BLaER1 treated with 17β-estradiol and CSF1 and Interleukin-3, amounts not matched to agents 10 nM and 100 nM (cell line): ENCODE results near the gene CCT6A.
A peak's percentile ranks its signal among the peaks of the same experiment; 100 is the strongest.
"Not testable (repeated sequence)": the region's sequence is repeated elsewhere in the genome, so short reads cannot be mapped to it uniquely, and the experiment has no call there.

Source experiments
- H3K27ac ChIP-seq, 11 experiments: shearing (Covaris generic); formaldehyde crosslinking; 2 replicates each; pipeline ENCODE4 v1.8.1; 2022
- H3K27me3 ChIP-seq, 11 experiments: shearing (Covaris generic); formaldehyde crosslinking; 2 replicates each; pipeline ENCODE4 v1.8.1; 2022
- H3K36me3 ChIP-seq, 11 experiments: shearing (Covaris generic); formaldehyde crosslinking; 2 replicates each; pipeline ENCODE4 v1.8.1; 2022
- H3K4me1 ChIP-seq, 10 experiments: shearing (Covaris generic); formaldehyde crosslinking; 2 replicates each; pipeline ENCODE4 v1.8.1; 2022
- H3K4me2 ChIP-seq, 11 experiments: shearing (Covaris generic); formaldehyde crosslinking; 2 replicates each; pipeline ENCODE4 v1.8.1; 2022
- H3K4me3 ChIP-seq, 10 experiments: shearing (Covaris generic); formaldehyde crosslinking; 2 replicates each; pipeline ENCODE4 v1.8.1; 2022
- H3K9ac ChIP-seq, 11 experiments: shearing (Covaris generic); formaldehyde crosslinking; 2 replicates each; pipeline ENCODE4 v1.8.1; 2022
- H3K9me3 ChIP-seq, 11 experiments: shearing (Covaris generic); formaldehyde crosslinking; replicated peaks in 1 of 11; 2 replicates each; pipeline ENCODE4 v1.8.1; 2022
- H4K20me1 ChIP-seq, 11 experiments: shearing (Covaris generic); formaldehyde crosslinking; 2 replicates each; pipeline ENCODE4 v1.8.1; 2022
- Cebpa-rat ChIP-seq, 11 experiments: shearing (Covaris generic); IDR thresholded peaks; 2 replicates each; pipeline ENCODE4 v1.8.1; 2022

Gene CCT6A

GRCh38 chr7:56048245-56048644, 3.3 kb upstream of the CCT6A start:
- Histone ChIP-seq H3K36me3 (peaks cover 5 to 27% (median 10%) of the 10 kb centered on the region in 11 experiments), H3K27me3 (no peaks in the 10 kb centered on the region), H4K20me1 (peaks cover 0 to 15% (median 6%) of the 10 kb centered on the region in 11 experiments; a peak in 14 of 22 replicates), H3K4me3 (no peak overlapping the region), H3K27ac (no peak overlapping the region), H3K4me2 (no peak overlapping the region), H3K9me3 (no peaks in the 10 kb centered on the region), H3K9ac (no peak overlapping the region), H3K4me1 (peaks cover 16 to 30% (median 22%) of the 10 kb centered on the region in 10 experiments)
- TF ChIP-seq Cebpa-rat (IDR thresholded peaks at IDR 0.05): no peak

DNA sequence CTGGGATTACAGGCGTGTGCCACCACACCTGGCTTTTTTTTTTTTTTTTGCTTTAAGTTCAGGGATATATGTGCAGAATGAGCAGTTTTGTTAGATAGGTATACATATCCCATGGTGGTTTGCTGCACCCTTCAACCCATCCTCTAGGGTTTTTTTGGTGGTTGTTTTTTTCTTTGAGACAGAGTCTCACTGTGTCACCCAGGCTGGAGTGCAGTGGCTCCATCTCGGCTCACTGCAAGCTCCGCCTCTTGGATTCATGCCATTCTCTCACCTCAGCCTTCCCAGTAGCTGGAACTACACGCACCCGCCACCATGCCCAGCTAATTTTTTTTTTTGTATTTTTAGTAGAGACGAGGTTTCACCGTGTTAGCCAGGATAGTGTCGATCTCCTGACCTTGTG, 2.8 kb upstream of the CCT6A start:
- H3K4me2 ChIP-seq, H3K9ac ChIP-seq, H3K27ac ChIP-seq, H3K4me3 ChIP-seq, H3K9me3 ChIP-seq, H3K27me3 ChIP-seq: not testable (repeated sequence)
- Histone ChIP-seq H4K20me1 (peaks cover 0 to 20% (median 11%) of the 10 kb centered on the region in 11 experiments; a peak in 15 of 22 replicates), H3K36me3 (peaks cover 10 to 30% (median 15%) of the 10 kb centered on the region in 11 experiments), H3K4me1 (peaks cover 21 to 36% (median 27%) of the 10 kb centered on the region in 10 experiments)

DNA sequence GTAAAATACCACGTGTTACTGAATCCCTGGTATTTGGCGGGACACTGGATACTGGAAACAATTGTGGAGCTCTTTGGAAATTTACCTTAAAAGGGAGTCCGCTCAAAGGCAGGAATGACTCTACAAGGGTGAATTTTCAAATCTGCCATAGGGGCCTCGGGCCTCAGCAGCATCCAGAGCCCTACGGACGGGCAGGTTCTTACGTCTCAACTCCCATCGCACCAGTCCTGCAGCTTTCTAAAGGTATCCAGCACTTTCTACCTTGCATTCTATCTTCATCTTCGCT, 569 bp upstream of the CCT6A start:
- no peak for TF ChIP-seq Cebpa-rat (IDR thresholded peaks at IDR 0.05)
- Histone ChIP-seq H4K20me1 (peaks cover 0 to 42% (median 31%) of the 10 kb centered on the region in 11 experiments; a peak in 18 of 22 replicates), H3K4me3 (peak overlapping the region; percentile 82 to 100 (median 96)), H3K36me3 (peaks cover 32 to 41% (median 36%) of the 10 kb centered on the region in 11 experiments), H3K27ac (peak overlapping the region; percentile 81 to 99 (median 95)), H3K27me3 (no peaks in the 10 kb centered on the region), H3K4me2 (peak overlapping the region; percentile 67 to 94 (median 85)), H3K4me1 (peaks cover 38 to 54% (median 44%) of the 10 kb centered on the region in 10 experiments), H3K9me3 (no peaks in the 10 kb centered on the region), H3K9ac (peak overlapping the region; percentile 88 to 99 (median 96))

DNA sequence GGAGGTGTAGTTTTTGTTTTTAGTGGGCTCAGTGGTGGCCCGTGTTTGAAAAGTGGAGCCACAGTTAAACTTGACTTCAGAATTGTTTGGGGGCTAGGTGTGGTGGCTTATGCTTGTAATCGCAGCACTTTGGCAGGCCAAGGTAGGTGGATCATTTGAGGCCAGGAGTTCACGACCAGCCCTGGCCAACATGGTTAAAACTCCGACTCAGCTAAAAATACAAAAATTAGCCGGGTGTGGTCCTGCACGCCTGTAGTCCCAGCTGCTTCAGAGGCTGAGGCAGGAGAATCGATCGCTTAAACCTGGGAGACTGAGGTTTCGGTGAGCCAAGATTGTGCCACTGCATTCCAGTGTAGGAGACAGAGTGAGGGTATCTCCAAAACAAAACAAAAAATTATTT, 1.8 kb downstream of the CCT6A start:
- peak overlapping the region; percentile 82 to 100 (median 96); a peak in 17 of 20 replicates for H3K4me3 ChIP-seq

DNA sequence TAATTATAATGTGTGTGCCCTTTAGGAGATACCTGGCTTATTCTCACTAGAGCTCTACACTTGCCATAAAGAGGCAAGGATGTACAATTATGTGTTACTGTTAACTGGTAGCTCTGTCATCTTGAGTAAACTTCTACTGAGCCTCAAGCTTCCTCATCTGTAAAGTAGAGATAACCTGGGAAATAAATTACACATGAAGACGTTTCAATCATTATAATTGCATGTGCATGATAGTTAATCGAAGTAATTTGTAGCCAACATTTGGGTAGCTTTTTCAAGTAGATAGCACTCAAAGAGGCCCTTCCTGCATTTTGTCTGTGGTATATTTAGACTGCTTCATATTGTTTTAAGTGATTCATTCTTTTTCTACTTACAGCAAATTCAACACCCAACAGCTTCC, 2.4 kb downstream of the CCT6A start:
- Histone ChIP-seq H3K27me3 (no peaks in the 10 kb centered on the region), H3K9me3 (no peaks in the 10 kb centered on the region), H3K4me1 (peaks cover 39 to 66% (median 46%) of the 10 kb centered on the region in 10 experiments), H3K36me3 (peaks cover 62 to 67% (median 65%) of the 10 kb centered on the region in 11 experiments), H3K4me2 (peak overlapping the region; percentile 81 to 97 (median 90)), H4K20me1 (peaks cover 0 to 71% (median 58%) of the 10 kb centered on the region in 11 experiments; a peak in 18 of 22 replicates), H3K27ac (peak overlapping the region in 1 of 11 experiments; percentile 91; a peak in 1 of 22 replicates), H3K9ac (peak overlapping the region in 8 of 11 experiments; percentile 88 to 99 (median 97); a peak in 10 of 22 replicates), H3K4me3 (peak overlapping the region in 7 of 10 experiments; percentile 88 to 100 (median 95); a peak in 10 of 20 replicates)
- TF ChIP-seq Cebpa-rat (IDR thresholded peaks at IDR 0.05): no peak

More for the DNA sequence above, 1.8 kb downstream of the CCT6A start:
- H3K27me3 ChIP-seq: no peaks in the 10 kb centered on the region
- H3K4me2 ChIP-seq: peak overlapping the region; percentile 81 to 97 (median 90)
- H4K20me1 ChIP-seq: peaks cover 0 to 65% (median 52%) of the 10 kb centered on the region in 11 experiments; a peak in 18 of 22 replicates
- H3K27ac ChIP-seq: peak overlapping the region in 9 of 11 experiments; percentile 22 to 99 (median 95); a peak in 11 of 22 replicates
- no peaks in the 10 kb centered on the region for H3K9me3 ChIP-seq
- H3K4me1 ChIP-seq: peaks cover 38 to 65% (median 45%) of the 10 kb centered on the region in 10 experiments
- peaks cover 56 to 61% (median 59%) of the 10 kb centered on the region in 11 experiments for H3K36me3 ChIP-seq
- no peak for TF ChIP-seq Cebpa-rat (IDR thresholded peaks at IDR 0.05)
- H3K9ac ChIP-seq: peak overlapping the region; percentile 88 to 99 (median 96)

DNA sequence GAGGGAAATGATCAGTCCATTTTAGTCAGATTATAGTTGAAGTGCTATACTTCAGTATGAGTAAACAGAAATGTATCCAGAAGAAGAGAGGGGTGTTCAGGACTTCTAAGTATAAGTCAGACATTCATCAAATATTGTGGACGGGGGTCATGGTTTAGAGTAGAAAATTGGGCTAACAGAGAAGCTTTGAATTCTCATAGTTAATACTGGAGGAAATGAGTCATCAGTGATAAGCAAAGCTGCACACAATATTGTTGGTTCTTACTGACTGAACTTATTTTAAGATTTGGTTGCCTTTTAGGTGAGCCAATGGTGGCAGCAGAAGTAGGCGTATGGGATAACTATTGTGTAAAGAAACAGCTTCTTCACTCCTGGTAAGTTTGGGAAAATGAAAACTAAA, 10.8 kb downstream of the CCT6A start:
- TF ChIP-seq Cebpa-rat (IDR thresholded peaks at IDR 0.05): no peak
- Histone ChIP-seq H3K4me3 (peak overlapping the region in 5 of 10 experiments; percentile 2 to 33 (median 13); a peak in 4 of 20 replicates), H3K9me3 (no peaks in the 10 kb centered on the region), H3K4me2 (peak overlapping the region; percentile 43 to 86 (median 81)), H4K20me1 (peaks cover 0 to 77% (median 57%) of the 10 kb centered on the region in 11 experiments; a peak in 19 of 22 replicates), H3K36me3 (peaks cover 51 to 79% (median 70%) of the 10 kb centered on the region in 11 experiments), H3K4me1 (peaks cover 36 to 77% (median 55%) of the 10 kb centered on the region in 10 experiments), H3K9ac (peak overlapping the region in 9 of 11 experiments; percentile 16 to 95 (median 38); a peak in 11 of 22 replicates), H3K27ac (peak overlapping the region; percentile 5 to 97 (median 93); a peak in 21 of 22 replicates), H3K27me3 (no peaks in the 10 kb centered on the region)

GRCh38 chr7:56063500-56063881, 11.9 kb downstream of the CCT6A start:
- peaks cover 36 to 72% (median 55%) of the 10 kb centered on the region in 10 experiments for H3K4me1 ChIP-seq
- H4K20me1 ChIP-seq: peaks cover 0 to 76% (median 46%) of the 10 kb centered on the region in 11 experiments; a peak in 19 of 22 replicates
- H3K27ac ChIP-seq: peak overlapping the region; percentile 80 to 97 (median 93)
- no peak for TF ChIP-seq Cebpa-rat (IDR thresholded peaks at IDR 0.05)
- peak overlapping the region; percentile 87 to 97 (median 93) for H3K9ac ChIP-seq
- peak overlapping the region in 9 of 10 experiments; percentile 73 to 88 (median 82); a peak in 15 of 20 replicates for H3K4me3 ChIP-seq
- no peaks in the 10 kb centered on the region for H3K9me3 ChIP-seq
- peak overlapping the region; percentile 67 to 90 (median 82) for H3K4me2 ChIP-seq
- H3K36me3 ChIP-seq: peaks cover 43 to 79% (median 69%) of the 10 kb centered on the region in 11 experiments
- no peaks in the 10 kb centered on the region for H3K27me3 ChIP-seq

- H3K4me1 ChIP-seq: peaks cover 36 to 67% (median 54%) of the 10 kb centered on the region in 10 experiments
- H3K27ac ChIP-seq: peak within 1 kb of the TSS; percentile 80 to 97 (median 93)
- peak within 1 kb of the TSS; percentile 67 to 90 (median 82) for H3K4me2 ChIP-seq
- H3K9me3 ChIP-seq: no peaks in the 10 kb centered on the region
- peaks cover 0 to 70% (median 40%) of the 10 kb centered on the region in 11 experiments; a peak in 19 of 22 replicates for H4K20me1 ChIP-seq
- peaks cover 43 to 79% (median 69%) of the 10 kb centered on the region in 11 experiments for H3K36me3 ChIP-seq
- peak within 1 kb of the TSS; percentile 73 to 88 (median 82) for H3K4me3 ChIP-seq
- no peaks in the 10 kb centered on the region for H3K27me3 ChIP-seq
- peak within 1 kb of the TSS; percentile 87 to 97 (median 93) for H3K9ac ChIP-seq
- TF ChIP-seq Cebpa-rat (IDR thresholded peaks at IDR 0.05): peak; percentile 33 to 91 (median 67); a peak in 14 of 22 replicates
These were observed 12.5 kb downstream of the CCT6A start, which contains the start of gene SUMF2 for GRCh38 chr7:56063882-56064625. SUMF2 (plus strand) TSS chr7:56064286; CDS start chr7:56064312, 26 bp downstream.

DNA sequence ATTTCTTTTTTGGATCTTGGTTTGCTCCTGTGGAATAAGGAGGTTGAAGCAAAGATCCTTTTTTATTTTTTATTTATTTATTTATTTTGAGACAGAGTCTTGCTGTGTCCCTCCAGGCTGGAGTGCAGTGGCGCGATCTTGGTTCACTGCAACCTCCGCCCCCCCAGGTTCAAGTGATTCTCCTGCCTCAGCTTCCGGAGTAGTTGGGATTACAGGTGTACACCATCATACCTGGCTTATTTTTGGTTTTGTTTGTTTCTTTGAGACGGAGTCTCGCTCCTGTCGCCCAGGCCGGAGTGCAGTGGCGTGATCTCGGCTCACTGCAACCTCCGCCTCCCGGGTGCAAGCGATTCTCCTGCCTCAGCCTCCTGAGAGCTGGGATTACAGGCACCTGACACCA, 14.8 kb downstream of the CCT6A start:
- not testable (repeated sequence) for H3K4me3 ChIP-seq, H3K9me3 ChIP-seq, H3K27me3 ChIP-seq, H3K9ac ChIP-seq, H3K27ac ChIP-seq
- peaks cover 34 to 44% (median 39%) of the 10 kb centered on the region in 10 experiments for H3K4me1 ChIP-seq
- H4K20me1 ChIP-seq: peaks cover 0 to 51% (median 23%) of the 10 kb centered on the region in 11 experiments; a peak in 17 of 22 replicates
- 0 out of 22 replicates have a peak overlapping the region, but pooled peaks of 2 of the 11 experiments have one; percentile 75 to 81 for H3K4me2 ChIP-seq
- H3K36me3 ChIP-seq: peaks cover 43 to 79% (median 69%) of the 10 kb centered on the region in 11 experiments
